CD8-positive, alpha-beta memory T cell (primary cell): ENCODE measurements around the gene ANKK1. TPM values are rescaled to one million over a fixed set of nuclear protein-coding genes. Genes with fewer than 3 reads are reported as not detected.

ENCODE experiments used
- polyA plus RNA-seq: library from polyadenylated mRNA; unstranded; fragments of 300-500 nt; fragmentation: Illumina TruSeq; gene quantifications from one replicate; pipeline ENCODE4 v1.2.3, GENCODE V29; 2021
- total RNA-seq, 2 experiments: library from RNA; stranded (reverse); gene quantifications; one replicate each; pipeline ENCODE4 v1.2.3, GENCODE V29; 2021

Gene ANKK1
- total and polyA plus RNA-seq, 3 experiments from 2014 or later: 0.08 to 0.57 (median 0.42) TPM

Other genes starting within 250 kb of the ANKK1 start
- gene TTC12, start 73.2 kb upstream of the ANKK1 start, total RNA-seq: 10 to 100 TPM; 20.3 to 21.9 TPM
- 7.2 TPM for gene TTC12, start 73.2 kb upstream of the ANKK1 start, polyA plus RNA-seq
- not detected for gene DRD2, start 87.6 kb downstream of the ANKK1 start, total RNA-seq
- gene DRD2, start 87.6 kb downstream of the ANKK1 start, polyA plus RNA-seq: not detected